Measurements from ENCODE around the gene ITGBL1.

GRCh38 chr13:101707659-101708058 lies 255.2 kb downstream of the ITGBL1 start:
- TF ChIP-seq NR2C2 (CRISPR knock-in tag; IDR thresholded peaks at IDR 0.05; ENCODE audit: borderline replicate concordance) = no peak
- TF ChIP-seq MAX (IDR thresholded peaks at IDR 0.05) = no peak
- no peak for TF ChIP-seq ZNF777 (CRISPR knock-in tag; IDR thresholded peaks at IDR 0.05)
- TF ChIP-seq KDM1A (CRISPR knock-in tag; IDR thresholded peaks at IDR 0.05) = no peak
- no peak for TF ChIP-seq CTCF (CRISPR knock-in tag; IDR thresholded peaks at IDR 0.05)
- TF ChIP-seq HNF4G (IDR thresholded peaks at IDR 0.05; ENCODE audit: borderline replicate concordance, low read depth, low read length) = no peak
- TF ChIP-seq HNF4G (CRISPR knock-in tag; IDR thresholded peaks at IDR 0.05; ENCODE audit: borderline replicate concordance, low read depth) = no peak
- no peak for TF ChIP-seq ZNF318 (CRISPR knock-in tag; IDR thresholded peaks at IDR 0.05)
- no peak for TF ChIP-seq ZKSCAN1 (IDR thresholded peaks at IDR 0.05; ENCODE audit: low read length)
- TF ChIP-seq POLR2AphosphoS5 (IDR thresholded peaks at IDR 0.05; ENCODE audit: low read depth, low read length) = no peak
- no peak for TF ChIP-seq PATZ1 (CRISPR knock-in tag; IDR thresholded peaks at IDR 0.05)
- TF ChIP-seq MEIS2 (CRISPR knock-in tag; IDR thresholded peaks at IDR 0.05) = no peak
- no peak for TF ChIP-seq POLR2A (IDR thresholded peaks at IDR 0.05; ENCODE audit: insufficient read depth in 1 of 2, low read depth in 2 of 2, low read length in 2 of 2)

All from HepG2 (cell line).